ENCODE measurements around the gene LARGE1.
"Not testable (repeated sequence)": the region's sequence is repeated elsewhere in the genome, so short reads cannot be mapped to it uniquely, and the experiment has no call there.

Gene LARGE1

GRCh38 chr22:33861216-33861875 is 58.9 kb downstream of the LARGE1 start:
- DNase-seq (ENCODE audit: insufficient read length, low spot score), result no peak
- no peak for TF ChIP-seq CTCF (IDR thresholded peaks at IDR 0.05; ENCODE audit: insufficient read depth, missing control alignments)
- FAIRE-seq, result no peak

- no peak for FAIRE-seq
- TF ChIP-seq CTCF (IDR thresholded peaks at IDR 0.05; ENCODE audit: insufficient read depth, missing control alignments), result no peak
- no peak for DNase-seq (ENCODE audit: insufficient read length, low spot score)
These were observed 59.9 kb downstream of the LARGE1 start for GRCh38 chr22:33860386-33860785.

DNA sequence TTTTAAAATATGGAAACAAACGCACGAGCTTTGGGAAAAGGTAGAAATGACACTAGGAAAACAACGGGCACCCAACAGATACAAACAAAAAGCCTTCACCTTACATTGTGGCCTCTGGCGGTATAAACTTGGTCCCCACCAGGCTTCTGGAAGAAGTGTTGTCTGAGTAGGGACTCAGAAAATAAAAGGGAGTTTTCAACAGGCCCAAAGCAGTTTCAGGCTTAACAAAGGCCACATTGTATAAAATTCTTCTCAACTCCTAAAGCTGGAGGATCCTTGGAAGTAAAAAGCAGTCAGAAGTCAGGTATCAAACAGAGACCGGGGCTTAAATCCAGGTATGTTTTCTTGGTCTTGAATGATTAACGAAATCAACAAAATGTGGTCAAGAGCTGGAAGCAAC is 61.0 kb downstream of the LARGE1 start:
- DNase-seq (ENCODE audit: insufficient read length, low spot score) (no peak), FAIRE-seq (no peak)
- TF ChIP-seq CTCF (IDR thresholded peaks at IDR 0.05; ENCODE audit: insufficient read depth, missing control alignments), result no peak

GRCh38 chr22:33858653-33859052 is 61.6 kb downstream of the LARGE1 start:
- not testable (repeated sequence) for FAIRE-seq; DNase-seq (ENCODE audit: insufficient read length, low spot score)

- not testable (repeated sequence) for FAIRE-seq; DNase-seq (ENCODE audit: insufficient read length, low spot score)
These were observed 62.5 kb downstream of the LARGE1 start for GRCh38 chr22:33857767-33858166.

- TF ChIP-seq CTCF (IDR thresholded peaks at IDR 0.05; ENCODE audit: insufficient read depth, missing control alignments), result no peak
- no peak for FAIRE-seq
- no peak for DNase-seq (ENCODE audit: insufficient read length, low spot score)
These were observed 65.6 kb downstream of the LARGE1 start for GRCh38 chr22:33854724-33855123.

- no peak for DNase-seq (ENCODE audit: insufficient read length, low spot score)
- FAIRE-seq, result no peak
- no peak for TF ChIP-seq CTCF (IDR thresholded peaks at IDR 0.05; ENCODE audit: insufficient read depth, missing control alignments)
These were observed 66.8 kb downstream of the LARGE1 start for GRCh38 chr22:33853200-33854097.

- TF ChIP-seq CTCF (IDR thresholded peaks at IDR 0.05; ENCODE audit: insufficient read depth, missing control alignments), result no peak
- DNase-seq (ENCODE audit: insufficient read length, low spot score) (no peak), FAIRE-seq (no peak)
These were observed 68.4 kb downstream of the LARGE1 start for GRCh38 chr22:33851821-33852384.
